GM21447 (cell line): ENCODE data around the gene MMP12.
"Not testable (repeated sequence)": the region's sequence is repeated elsewhere in the genome, so short reads cannot be mapped to it uniquely, and the experiment has no call there.

Source experiments
- ATAC-seq: cut with Tn5 transposase; IDR thresholded peaks from one replicate; pipeline ENCODE4 v1.9.1; 2021; ENCODE audit not compliant: unreplicated experiment

The MMP12 gene

DNA sequence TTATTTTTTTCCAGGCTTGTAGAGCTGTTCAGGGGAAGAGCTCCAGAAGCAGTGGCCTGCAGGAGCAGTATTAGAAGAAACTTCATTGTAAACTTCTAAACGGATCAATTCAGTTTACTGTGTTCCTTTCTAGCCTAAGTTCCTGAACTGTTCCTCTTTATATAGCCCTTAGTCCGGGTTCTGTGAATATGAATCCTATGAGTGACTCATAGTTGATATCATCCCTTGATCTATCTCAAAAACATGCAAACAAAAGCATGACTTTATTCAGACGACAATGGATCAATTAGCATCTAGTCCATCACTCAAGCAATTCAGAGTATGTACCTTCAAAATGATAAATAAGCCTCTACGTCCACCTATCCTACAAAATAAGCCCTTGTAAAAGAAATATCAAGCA lies at the start of gene MMP12:
Gene MMP12, minus strand, starts transcription at position 131 of the 400 bp plus-strand sequence. Its CDS starts 45 bp downstream, at position 86.
- ATAC-seq, result no peak

DNA sequence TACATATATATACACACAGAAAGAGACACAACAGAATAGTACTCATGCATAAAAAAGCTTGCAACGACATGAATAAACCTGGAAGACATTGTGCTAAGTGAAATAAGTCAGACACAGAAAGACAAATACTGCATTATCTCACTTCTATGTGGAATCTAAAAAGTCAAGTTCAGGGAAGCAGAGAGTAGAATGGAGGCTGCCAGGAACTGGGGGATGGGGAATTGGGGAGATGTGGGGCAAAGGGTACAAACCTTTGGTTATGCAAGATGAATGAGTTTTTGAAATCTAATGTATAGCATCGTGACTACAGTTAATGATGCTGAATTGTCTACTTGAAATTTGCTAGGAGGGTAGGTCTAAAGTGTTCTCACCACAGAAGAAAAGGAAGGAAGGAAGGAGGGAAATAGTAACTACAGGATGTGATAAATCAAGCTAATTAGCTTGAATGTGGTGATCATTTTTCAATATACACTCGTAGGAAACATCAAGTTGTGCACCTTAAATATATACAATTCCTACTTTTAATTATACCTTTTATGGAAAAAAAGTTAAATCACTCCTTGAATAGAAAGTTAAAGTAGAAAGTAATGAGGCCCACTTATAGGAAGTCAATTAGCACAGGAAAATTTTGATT lies 46.9 kb upstream of the MMP12 start:
- ATAC-seq, result no peak

DNA sequence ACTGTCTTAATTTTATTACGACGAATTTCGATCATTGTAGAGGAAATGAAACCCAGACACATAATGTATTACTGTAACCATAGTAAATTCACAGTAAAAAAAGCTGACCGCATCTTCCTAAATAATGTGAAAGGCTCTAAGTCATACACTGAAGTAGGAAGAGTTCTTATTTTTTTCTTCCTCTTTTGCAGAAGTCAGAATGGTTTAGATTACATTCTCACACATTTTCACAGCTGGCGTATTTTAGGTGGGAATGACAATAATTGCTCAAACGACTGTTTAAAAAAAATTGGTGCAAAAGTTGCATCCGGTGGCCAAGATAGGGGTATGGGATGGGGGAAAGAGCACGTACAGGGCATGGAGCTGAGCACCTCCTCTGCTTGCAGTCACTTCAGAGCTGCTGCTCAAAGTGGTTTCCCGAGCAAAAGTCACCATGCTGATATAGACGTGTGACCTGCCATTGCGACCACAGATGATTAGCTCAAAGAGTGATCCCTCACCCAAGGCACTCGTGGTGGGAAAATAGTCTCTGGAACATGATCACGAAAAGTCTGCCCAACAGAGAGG lies 45.4 kb upstream of the MMP12 start:
- ATAC-seq, result peak; percentile 95

DNA sequence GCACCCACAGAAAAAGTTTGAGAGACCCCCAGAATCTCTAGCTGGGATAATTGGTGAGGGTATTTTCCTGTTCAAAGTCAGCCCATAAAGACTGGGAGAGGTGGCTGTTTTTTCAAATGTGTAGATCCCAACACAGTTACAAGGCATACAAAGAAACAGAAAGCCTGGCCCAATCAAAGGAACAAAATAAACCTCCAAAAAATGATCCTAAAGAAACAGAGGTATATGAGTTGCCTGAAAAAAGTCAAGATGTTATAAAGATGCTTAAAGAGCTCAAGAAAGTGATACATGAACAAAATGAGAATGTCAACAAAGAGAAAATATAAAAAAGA lies 40.2 kb upstream of the MMP12 start:
- no peak for ATAC-seq

DNA sequence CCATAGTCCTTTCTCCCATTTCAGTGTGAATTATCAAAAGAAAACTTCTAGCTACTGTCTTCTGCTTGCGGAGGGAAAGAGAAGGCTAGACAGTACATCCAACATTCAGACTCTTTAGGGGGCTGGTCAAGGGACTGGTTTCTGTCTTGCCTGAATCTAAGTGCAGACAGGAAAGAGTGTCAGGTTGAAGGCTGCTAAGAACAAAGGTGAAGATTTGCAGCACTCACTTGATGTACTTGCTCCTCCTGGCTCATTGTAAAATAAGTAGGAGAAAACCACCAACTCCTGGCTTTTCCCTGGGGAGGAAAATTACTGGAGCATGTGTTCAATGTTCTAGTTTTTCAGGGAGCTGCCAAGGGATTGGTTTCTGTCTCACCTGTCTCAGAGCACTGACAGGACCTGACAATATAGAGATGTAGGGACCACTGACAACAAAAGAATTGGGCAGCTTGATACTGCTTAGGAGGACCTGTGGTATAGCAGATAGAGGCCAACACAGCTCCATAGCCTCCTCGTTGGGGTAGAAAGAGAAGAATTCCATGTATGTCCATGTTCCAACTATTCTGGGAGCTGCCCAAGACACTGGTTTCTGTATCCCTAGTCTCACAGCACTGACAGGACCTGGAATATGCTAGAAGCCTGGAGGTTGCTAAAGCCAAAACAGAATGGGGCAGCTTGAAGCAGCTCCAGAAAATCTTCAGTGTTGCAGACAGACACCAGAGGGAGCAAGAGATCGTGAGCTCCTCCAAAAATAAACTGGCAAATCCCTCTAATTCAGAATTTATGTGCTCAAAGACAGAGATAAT lies 39.7 kb upstream of the MMP12 start:
- no peak for ATAC-seq

DNA sequence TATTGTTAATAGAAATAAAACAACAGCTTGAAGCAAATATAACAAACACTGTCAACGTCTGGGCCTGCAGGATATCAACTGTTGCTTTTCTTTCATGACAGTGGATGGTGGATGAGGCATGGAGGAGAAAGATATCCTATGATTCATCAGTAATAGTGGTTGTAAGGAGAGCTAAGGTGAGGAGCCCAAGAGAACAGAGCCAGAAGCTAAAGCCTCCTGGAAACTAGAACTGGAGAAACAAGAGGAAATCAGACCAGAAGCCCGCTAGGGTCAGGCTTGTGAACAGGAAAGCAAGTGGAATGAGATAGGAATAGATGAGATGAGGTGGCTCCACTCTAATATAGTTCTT lies 37.7 kb upstream of the MMP12 start:
- ATAC-seq, result no peak

DNA sequence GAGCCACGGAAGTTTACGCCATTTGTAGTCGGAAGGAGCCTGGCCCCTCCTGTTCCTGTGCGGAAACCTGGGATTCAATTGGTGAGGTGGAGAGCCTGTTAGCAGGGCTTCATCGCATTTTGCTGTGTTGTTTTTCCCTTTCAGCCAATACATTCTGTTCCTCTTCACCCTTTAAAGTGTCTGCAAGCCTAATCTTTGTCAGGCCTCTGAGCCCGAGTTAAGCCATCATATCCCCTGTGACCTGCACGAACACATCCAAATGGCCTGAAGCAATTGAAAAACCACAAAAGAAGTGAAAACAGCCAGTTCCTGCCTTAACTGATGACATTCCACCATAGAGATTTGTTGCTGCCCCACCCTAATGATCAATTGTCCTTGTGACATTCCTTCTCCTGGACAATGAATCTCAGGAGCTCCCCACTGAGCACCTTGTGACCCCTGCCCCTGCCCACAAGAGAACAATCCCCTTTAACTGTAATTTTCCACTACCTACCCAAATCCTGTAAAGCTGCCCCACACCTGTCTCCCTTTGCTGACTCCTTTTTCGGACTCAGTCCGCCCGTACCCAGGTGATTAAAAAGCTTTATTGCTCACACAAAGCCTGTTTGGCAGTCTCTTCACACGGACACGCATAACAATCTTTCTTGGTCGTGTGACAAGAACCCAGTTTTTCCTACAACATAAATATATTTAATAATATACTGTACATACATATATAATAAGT lies 37.1 kb upstream of the MMP12 start:
- no peak for ATAC-seq

DNA sequence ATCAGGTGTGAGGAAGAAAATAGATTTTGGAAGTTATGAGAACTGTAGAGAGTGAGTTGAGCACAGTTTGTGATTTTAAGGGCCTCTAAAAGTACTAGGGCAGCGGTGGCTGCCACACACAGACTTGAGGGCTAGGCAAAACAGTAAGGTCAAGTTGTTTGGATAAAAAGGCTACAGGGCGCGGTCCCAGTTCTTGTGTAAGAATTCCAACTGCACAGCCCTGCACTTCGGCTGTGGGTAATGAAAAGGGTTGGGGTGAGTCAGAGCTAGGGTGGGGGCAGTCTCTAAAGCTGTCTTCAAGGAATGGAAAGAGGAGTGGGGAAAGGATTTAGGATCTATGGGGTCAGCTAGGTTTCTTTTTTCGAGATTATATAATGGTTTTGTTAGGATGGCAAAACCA lies 31.1 kb upstream of the MMP12 start:
- ATAC-seq, result not testable (repeated sequence)

DNA sequence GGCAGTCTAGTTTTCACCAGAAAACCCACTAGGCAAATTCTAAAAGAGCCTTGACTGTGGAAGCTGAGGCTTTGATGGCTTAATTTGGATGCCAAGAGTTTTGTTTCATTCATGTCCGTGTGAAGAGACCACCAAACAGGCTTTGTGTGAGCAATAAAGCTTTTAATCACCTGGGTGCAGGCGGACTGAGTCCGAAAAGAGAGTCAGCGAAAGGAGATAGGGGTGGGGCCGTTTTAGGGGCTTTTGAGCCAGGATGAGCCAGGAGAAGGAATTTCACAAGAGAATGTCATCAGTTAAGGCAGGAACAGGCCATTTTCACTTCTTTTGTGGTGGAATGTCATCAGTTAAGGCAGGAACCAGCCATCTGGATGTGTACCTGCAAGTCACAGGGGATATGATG lies 29.1 kb upstream of the MMP12 start:
- ATAC-seq, result not testable (repeated sequence)

DNA sequence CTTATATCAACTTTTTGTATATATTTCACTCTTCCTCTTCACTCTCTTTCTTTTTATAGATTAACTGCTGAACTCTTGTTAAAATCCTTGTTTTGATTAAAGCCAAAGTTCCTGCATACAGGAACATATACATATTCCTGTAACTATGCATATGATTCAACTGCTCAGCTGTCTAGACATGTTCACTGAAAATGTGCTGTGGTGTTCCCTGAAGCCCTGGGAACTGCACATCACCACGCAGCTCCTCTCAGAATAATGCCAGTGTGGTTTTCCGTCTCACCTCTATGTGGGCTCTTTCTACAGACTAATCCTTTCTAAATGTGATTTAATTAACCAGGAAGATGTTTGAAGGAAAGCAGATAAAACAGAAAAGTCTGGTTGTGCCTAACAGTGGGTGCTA lies 25.6 kb upstream of the MMP12 start:
- no peak for ATAC-seq

DNA sequence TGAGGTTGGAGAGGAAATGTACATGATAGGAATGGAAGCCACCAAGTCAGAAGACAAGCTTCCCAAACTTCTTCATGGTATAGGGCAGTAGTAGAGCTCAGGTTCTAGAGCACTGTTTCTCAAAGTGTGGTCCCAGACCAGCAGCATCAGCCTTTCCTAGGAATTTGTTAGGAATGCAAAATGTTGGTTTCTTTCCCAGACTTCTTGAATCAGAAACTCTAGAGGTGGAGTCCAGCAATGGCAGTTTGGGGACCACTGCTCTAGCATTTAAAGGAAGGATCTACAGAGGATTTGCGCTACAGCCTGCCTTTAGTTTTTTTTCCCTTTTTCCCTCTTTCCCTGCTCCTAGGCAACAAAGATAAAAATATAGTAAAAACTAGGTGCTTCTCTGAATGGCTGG lies 17.0 kb upstream of the MMP12 start:
- no peak for ATAC-seq

DNA sequence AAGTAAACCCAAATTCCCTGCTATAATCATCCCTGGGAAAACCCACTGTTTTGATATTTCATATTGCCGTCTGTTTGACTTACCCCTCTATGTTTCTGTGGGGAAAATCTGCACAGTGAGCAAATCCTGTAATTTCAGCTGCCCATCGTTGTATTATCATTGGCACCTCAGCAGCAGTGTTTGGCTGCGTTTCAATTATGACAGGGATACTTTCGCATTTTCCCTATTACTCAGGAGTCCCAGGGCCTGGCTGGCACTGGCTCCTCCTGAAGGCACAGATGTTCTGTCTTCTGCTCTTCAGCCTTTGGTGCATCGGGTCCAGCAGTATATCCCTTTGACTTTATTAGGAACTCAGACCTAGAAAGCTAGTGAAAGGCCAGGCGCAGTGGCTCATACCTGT lies 12.2 kb upstream of the MMP12 start:
- ATAC-seq, result no peak

DNA sequence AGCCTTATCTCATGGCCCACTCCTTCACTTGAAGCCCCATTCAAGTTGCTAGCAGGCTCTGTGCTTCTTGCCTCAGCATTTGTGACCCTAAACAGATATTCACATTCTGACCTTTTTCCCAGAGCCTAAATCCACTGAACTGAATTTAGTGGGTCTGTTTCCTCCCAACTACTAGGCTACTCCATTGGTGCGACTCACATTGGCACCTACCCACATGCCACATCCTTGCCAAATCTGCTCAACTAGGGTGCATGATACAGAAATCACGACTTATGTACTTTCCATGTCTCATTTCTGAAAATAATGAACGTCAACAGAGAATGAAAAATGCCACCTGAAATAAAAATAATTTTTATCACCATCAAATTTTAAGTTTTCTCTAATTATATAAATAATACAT lies 8.4 kb upstream of the MMP12 start:
- no peak for ATAC-seq

DNA sequence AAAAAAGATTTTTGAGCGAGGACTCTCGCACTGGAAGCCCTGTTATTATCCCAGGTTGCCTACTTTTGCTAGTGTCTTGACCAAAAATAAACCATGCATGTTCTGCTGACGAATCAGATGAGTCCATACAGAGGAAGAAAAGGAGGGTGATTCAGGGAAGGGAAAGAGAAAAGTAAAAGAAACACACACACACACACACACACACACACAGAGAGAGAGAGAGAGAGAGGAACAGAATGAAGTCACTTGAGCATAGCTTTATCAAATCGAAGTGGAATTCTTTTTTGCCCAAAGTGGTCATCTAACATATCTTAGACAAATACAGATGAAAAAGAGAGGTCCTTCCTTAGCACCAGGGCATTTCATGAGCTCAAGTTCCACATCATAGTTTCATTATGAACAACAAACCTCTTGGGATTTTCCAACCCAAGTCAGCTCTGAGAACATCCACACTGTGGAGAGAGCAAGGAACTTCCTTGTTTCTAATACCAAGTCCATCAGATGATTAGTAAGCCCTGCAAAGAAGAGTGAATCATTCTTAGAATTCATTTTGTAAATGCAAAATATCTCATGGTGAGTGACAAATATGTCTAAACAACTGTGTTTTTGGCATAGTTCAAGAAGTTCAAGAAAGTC lies 7.7 kb upstream of the MMP12 start:
- ATAC-seq, result peak; percentile 81

DNA sequence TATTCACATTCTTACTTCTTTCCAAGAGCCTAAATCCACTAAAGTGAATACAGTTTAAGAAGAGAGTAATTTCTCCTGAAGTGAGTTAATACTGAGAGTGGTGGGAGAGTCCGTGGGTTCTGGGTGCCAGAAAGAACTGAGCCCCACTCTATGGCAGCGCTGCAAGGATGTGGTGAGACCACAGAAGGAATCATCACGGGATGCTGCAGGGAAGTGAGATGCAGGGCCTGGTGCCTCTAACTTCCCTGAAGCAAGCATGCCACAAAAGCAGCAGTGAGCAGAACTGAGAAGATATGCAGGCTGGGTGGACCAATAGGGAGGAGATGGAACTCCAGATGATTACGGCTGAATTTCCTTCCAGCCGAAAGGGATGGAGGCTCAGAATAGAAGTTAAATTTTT lies 5.0 kb upstream of the MMP12 start:
- ATAC-seq, result no peak

DNA sequence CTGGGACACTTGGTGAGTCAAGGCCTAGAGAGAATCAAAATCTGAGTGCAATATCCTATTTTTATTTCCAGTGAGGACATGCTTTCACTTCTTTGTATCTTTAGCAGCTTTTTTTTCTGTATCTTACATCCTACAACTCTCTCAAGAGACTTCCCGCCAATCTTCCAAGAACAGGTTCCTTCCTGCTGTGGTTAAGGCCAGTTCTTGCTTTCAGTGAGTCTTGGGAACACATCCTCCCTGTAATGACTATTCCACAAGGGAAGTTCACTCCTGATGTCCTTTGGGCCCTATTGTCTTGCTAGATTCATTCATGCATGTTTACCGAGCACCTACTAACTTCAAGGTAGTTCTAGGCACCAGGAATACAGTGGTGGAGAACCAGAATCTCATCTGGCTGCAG lies 3.8 kb upstream of the MMP12 start:
- no peak for ATAC-seq

DNA sequence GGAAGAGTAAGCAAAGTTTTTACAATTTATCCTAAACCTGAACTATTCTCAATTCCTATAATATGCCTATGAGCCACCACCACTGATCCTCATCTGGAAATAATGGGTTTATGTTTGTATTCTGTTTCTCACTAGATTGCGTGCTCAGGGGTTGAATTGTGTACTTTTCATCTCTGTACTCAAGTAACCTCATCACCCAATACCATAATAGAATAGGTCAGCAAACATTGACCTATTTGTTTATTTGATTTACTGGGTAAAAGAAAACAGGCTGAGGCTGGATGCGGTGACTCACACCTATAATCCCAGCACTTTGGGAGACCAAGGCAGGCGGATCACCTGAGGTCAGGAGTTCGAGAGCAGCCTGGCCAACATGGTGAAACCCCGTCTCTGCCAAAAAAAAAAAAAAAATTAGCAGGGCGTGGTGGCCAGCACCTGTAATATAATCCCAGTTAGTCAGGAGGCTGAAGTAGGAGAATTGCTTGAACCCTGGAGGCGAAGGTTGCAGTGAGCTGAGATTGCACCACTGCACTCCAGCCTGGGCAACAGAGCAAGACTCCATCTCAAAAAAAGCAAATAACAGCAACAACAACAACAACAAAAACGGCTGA lies 5.3 kb downstream of the MMP12 start:
- ATAC-seq, result not testable (repeated sequence)

DNA sequence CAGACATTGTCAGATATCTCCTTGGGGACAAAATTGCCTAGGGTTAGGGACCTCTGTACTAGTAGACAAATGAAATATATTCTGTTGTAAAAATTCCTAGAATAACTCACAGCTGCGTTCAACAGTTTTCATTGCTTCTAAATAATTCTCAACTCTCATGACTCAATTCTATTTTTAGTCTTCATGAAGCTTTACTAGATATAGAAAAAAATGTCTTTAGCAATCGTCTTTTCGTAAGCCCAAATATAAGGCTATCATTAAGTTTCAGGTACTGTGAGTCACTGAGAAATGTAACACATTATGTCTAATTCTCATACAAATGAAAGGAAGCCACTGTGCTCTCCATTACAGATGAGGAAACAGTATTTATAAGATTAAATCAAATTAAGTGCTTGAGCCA lies 6.4 kb downstream of the MMP12 start:
- ATAC-seq, result no peak

DNA sequence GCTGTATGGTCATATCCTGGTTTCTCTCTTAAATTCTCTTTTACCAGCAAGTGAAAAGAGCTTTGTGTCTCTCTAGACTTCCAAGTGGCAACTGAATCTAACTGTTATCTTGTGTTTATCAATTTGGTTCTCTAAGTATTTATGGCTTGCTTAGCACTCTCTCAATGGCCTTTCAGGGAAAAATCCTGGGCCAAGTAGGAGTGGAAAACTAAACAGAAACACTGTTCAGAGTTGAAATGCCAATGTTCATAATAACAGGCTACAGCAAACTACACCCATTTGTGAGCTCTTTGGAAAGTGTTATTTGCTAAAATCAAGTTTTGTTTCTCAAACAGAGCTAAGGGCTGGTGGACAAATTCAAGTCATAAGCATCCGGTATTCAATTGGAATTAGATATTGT lies 10.1 kb downstream of the MMP12 start:
- no peak for ATAC-seq

DNA sequence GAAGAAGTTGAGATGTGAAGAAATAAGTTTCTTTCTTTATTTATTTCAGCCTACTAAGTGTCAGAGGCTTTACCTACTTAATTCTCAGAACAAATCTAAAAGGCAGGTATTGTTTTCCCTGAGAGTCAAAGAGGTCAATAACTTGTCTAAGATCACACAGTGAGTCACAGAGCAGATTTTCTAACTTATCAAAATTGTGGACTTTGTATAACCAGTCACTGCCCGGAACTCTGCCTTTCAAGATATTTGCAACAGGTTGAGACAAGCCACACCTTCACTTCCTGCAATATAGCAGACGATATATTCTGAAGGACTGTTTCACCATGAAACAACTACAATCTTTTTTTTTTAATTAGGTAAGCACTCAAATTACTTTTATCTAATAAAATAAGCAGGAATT lies 20.8 kb downstream of the MMP12 start:
- no peak for ATAC-seq

DNA sequence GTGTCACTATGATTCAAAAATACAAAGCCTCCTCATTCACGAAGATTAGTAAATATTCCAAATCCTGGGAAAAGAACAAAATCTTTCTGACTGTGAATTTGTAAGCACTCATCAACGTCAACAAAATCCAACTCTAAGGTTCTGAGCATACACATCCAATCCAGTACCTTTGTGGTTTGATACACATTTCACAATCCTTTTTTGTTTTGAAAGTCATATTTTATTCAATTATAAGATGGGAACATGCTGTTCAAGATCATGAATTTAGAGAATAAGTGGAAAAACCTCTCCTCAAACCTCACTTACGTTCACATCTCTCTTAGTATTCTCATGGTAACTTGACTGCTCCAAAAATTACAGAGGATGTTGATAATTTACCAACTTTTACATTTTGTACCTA lies 21.7 kb downstream of the MMP12 start:
- no peak for ATAC-seq
